Gastroesophageal sphincter (tissue), 4 donors: ENCODE data around the gene ADAMTS17. TPM values are rescaled to one million over a fixed set of nuclear protein-coding genes. Genes with fewer than 3 reads are reported as not detected.
A peak's percentile ranks its signal among the peaks of the same experiment; 100 is the strongest.

ENCODE experiments used
- ATAC-seq: fragments of 150-250 bp; one replicate; pipeline ENCODE4 v1.9.1; 2016; ENCODE audit warnings: mild to moderate bottlenecking, moderate library complexity
- H3K27ac ChIP-seq, 4 donors: fragments of 200-600 bp; sonication (generic) in 3 of 4; 1 replicate in 3 of 4; 2 replicates in 1 of 4; pipeline ENCODE4 v1.5.1; 2016 to 2019
- H3K27me3 ChIP-seq: fragments of 200-600 bp; sonication (generic); one replicate; pipeline ENCODE4 v1.5.1; 2019
- H3K36me3 ChIP-seq, 2 donors: fragments of 200-600 bp; sonication (generic); one replicate each; pipeline ENCODE4 v1.5.1; 2019; ENCODE audit warnings: control low read depth in 1 of 2
- H3K4me1 ChIP-seq, 3 donors: fragments of 200-600 bp; sonication (generic); 1 replicate in 2 of 3; 2 replicates in 1 of 3; pipeline ENCODE4 v1.5.1; 2016 to 2019; ENCODE audit warnings: control low read depth in 2 of 3
- H3K4me3 ChIP-seq, 2 donors: fragments of 200-600 bp; sonication (generic); one replicate each; pipeline ENCODE4 v1.5.1; 2019; ENCODE audit warnings: mild to moderate bottlenecking in 1 of 2, moderate library complexity in 1 of 2
- H3K9me3 ChIP-seq, 3 donors: fragments of 200-600 bp; sonication (generic); one replicate each; pipeline ENCODE4 v1.5.1; 2017 to 2019; ENCODE audit warnings: control low read depth in 2 of 3
- CTCF ChIP-seq, 4 experiments: fragments of 200-600 bp in 2 of 4; fragments of 450-650 bp in 2 of 4; sonication (generic) in 1 of 4; IDR thresholded peaks; one replicate each; pipeline ENCODE4 v1.5.1; 2017 to 2019; ENCODE audit warnings: antibody characterized with exemption in 4 of 4, mild to moderate bottlenecking in 2 of 4, moderate library complexity in 2 of 4
- EP300 ChIP-seq: sonication (generic); formaldehyde crosslinking; IDR thresholded peaks from one replicate; pipeline ENCODE4 v1.6.1; 2017; ENCODE audit warnings: antibody characterized with exemption, mild to moderate bottlenecking
- POLR2A ChIP-seq, 2 donors: fragments of 450-650 bp; IDR thresholded peaks; one replicate each; pipeline ENCODE4 v1.6.1; 2017; ENCODE audit warnings: antibody characterized with exemption in 2 of 2, mild to moderate bottlenecking in 2 of 2, moderate library complexity in 1 of 2
- POLR2AphosphoS5 ChIP-seq: sonication (generic); formaldehyde crosslinking; IDR thresholded peaks from one replicate; pipeline ENCODE4 v1.6.1; 2017; ENCODE audit warnings: antibody characterized with exemption
- WGBS, 2 donors: methylation state at CpG; one replicate each; pipeline ENCODE4 v1.1.5; 2018; ENCODE audit warnings: low coverage in 1 of 2; 5-methylcytosine and 5-hydroxymethylcytosine counted together
- total RNA-seq, 4 donors: library from RNA; depleted of rRNA; stranded (reverse); fragments of >200 nt; gene quantifications; one replicate each; pipeline ENCODE4 v1.1.0, GENCODE V29; 2016

The ADAMTS17 gene
- total RNA-seq, 4 donors from 2014 or later = 4.9 to 14.0 (median 11.3) TPM

DNA sequence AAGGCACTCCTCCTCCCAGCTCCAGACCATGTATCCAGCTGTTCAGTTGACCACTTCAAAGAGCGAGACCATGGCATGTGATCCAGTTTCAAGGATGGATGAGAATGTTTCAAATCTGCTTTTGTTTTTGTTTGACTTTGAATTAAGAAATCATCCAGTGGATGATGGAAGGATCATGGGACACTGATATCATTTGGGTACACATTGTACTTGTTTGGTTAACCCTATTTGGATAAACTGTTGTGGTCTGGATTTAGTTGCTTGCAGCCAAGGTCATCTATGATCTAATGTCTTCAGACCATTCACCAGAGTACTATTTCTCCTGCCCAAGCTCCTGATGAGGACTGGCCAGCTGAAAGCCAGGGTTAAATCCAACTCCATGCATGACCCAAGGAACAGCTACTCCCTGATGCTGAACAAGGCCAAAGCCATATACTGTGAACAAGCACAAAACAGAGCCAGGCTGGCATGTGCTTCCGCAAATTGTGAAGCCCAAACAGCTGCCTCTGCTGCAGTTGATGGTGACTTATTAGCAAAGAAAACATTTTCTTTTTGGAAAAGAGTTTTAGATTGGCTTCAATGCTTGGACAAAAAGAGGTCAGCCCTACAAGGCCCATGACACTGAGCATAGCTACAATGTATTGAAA is 5.2 kb upstream of the ADAMTS17 start:
- no peak for ATAC-seq
- peaks cover 0 to 26% (median 7%) of the 10 kb centered on the region in 3 donors for H3K4me1 ChIP-seq
- no peaks in the 10 kb centered on the region for H3K9me3 ChIP-seq
- H3K27ac ChIP-seq = no peak overlapping the region
- TF ChIP-seq POLR2A (IDR thresholded peaks at IDR 0.05) = no peak
- no peak for TF ChIP-seq POLR2AphosphoS5
- no peak for TF ChIP-seq CTCF (IDR thresholded peaks at IDR 0.05)
- TF ChIP-seq EP300 = no peak
- H3K27me3 ChIP-seq = no peaks in the 10 kb centered on the region
- 75 to 88% methylated on average over 1 to 2 of the region's 2 CpGs for WGBS, 2 donors
- H3K36me3 ChIP-seq = no peaks in the 10 kb centered on the region
- no peak overlapping the region for H3K4me3 ChIP-seq

DNA sequence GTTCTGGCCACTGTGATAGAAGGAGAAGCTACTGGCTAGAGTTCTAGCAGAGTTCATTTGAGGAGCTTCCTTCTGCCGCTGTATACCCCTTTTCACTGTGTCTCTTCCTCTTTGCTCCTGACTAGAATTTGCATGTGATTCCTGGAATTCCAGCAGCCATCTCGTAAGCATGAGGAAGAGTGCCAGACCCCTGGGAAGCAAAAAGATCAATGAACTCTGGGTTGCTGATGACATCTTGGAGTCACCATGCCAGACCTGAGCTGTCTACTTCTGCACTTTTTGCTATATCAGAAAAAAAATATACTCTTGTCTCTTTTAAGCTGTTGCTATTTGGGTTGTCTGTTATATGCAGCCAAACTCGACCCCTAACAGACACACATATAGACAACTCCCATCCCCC is 3.7 kb upstream of the ADAMTS17 start:
- WGBS, 2 donors = 67 to 69% methylated on average over 2 of the region's 3 CpGs
- TF ChIP-seq CTCF (IDR thresholded peaks at IDR 0.05) (no peak), POLR2A (IDR thresholded peaks at IDR 0.05) (no peak), POLR2AphosphoS5 (no peak), EP300 (no peak)
- Histone ChIP-seq H3K4me1 (peaks cover 0 to 27% (median 11%) of the 10 kb centered on the region in 3 donors), H3K9me3 (no peaks in the 10 kb centered on the region), H3K27ac (no peak overlapping the region), H3K36me3 (no peaks in the 10 kb centered on the region), H3K27me3 (no peaks in the 10 kb centered on the region), H3K4me3 (no peak overlapping the region)
- no peak for ATAC-seq

GRCh38 chr15:100343251-100343650 is 1.5 kb upstream of the ADAMTS17 start:
- no peak overlapping the region for H3K27ac ChIP-seq
- 65 to 84% methylated on average over 2 to 3 of the region's 3 CpGs for WGBS, 2 donors
- TF ChIP-seq EP300 = no peak
- no peak for TF ChIP-seq POLR2A (IDR thresholded peaks at IDR 0.05)
- TF ChIP-seq CTCF (IDR thresholded peaks at IDR 0.05) = no peak
- TF ChIP-seq POLR2AphosphoS5 = no peak

DNA sequence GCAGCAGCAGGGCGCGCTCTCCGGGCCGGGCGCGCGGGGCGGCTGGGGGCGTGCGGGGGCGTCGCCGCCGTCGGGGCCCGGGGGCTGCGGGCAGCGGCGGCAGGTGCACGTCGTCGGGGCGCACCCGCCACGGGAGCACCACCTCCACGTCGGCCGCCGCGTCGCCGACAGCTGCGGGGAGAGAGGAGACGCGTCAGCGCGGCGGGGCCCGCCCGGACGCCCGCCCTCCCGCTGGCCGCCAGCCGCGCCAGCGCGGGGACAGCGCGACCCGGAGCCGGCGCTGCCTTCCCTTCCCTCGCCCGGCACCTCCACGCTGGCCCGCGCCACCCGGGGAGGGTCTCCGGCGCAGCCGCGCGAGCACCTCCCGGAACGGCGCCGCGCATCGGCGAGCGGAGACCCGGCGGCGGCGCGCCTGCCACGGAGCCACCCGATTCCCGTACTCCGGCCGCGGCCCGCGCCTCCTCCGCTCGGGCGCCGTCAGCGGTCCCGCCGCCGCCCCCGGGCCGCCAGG is 481 bp downstream of the ADAMTS17 start:
- no peaks in the 10 kb centered on the region for H3K27me3 ChIP-seq
- ATAC-seq = peak; percentile 18
- H3K9me3 ChIP-seq = no peaks in the 10 kb centered on the region
- H3K4me1 ChIP-seq = peaks cover 0 to 42% (median 9%) of the 10 kb centered on the region in 3 donors
- no CpG with 5 or more reads among the region's 95 CpGs for WGBS, 2 donors
- TF ChIP-seq POLR2AphosphoS5 (no peak), EP300 (no peak), POLR2A (IDR thresholded peaks at IDR 0.05) (no peak), CTCF (IDR thresholded peaks at IDR 0.05) (no peak)
- H3K27ac ChIP-seq = peak overlapping the region; percentile 58 to 92 (median 90)
- H3K36me3 ChIP-seq = no peaks in the 10 kb centered on the region
- H3K4me3 ChIP-seq = peak overlapping the region; percentile 57 to 86

More at GRCh38 chr15:100343251-100343650, 1.5 kb upstream of the ADAMTS17 start:
- H3K4me3 ChIP-seq = no peak overlapping the region
- H3K36me3 ChIP-seq = no peaks in the 10 kb centered on the region
- no peak for ATAC-seq
- H3K4me1 ChIP-seq = peaks cover 0 to 36% (median 9%) of the 10 kb centered on the region in 3 donors
- H3K27me3 ChIP-seq = no peaks in the 10 kb centered on the region
- H3K9me3 ChIP-seq = no peaks in the 10 kb centered on the region

GRCh38 chr15:100340721-100341238 is 995 bp downstream of the ADAMTS17 start:
- WGBS, 2 donors = no CpG with 5 or more reads among the region's 56 CpGs

More at GRCh38 chr15:100340721-100341238, 995 bp downstream of the ADAMTS17 start:
- Histone ChIP-seq H3K27ac (peak overlapping the region in 2 of 4 donors; percentile 89 to 92), H3K4me3 (peak overlapping the region; percentile 34 to 86), H3K36me3 (no peaks in the 10 kb centered on the region), H3K27me3 (no peaks in the 10 kb centered on the region), H3K9me3 (no peaks in the 10 kb centered on the region), H3K4me1 (peaks cover 0 to 47% (median 9%) of the 10 kb centered on the region in 3 donors)
- TF ChIP-seq POLR2AphosphoS5 = no peak
- TF ChIP-seq EP300 = no peak
- no peak for TF ChIP-seq CTCF (IDR thresholded peaks at IDR 0.05)
- TF ChIP-seq POLR2A (IDR thresholded peaks at IDR 0.05) = no peak
- no peak for ATAC-seq
